GM23338 (cell line): Measurements from ENCODE around the gene DHDDS. TPM values are rescaled to one million over a fixed set of nuclear protein-coding genes. Genes with fewer than 3 reads are reported as not detected.
A peak's percentile ranks its signal among the peaks of the same experiment; 100 is the strongest.

Experiments used
- ATAC-seq: fragments of 200-7000 bp; cut with Tn5 transposase; 3 replicates; pipeline ENCODE4 v1.9.1; 2020
- DNase-seq: peaks from one replicate; pipeline ENCODE4 v3.0.0-alpha.2; 2015; ENCODE audit warnings: low spot score
- H2AFZ ChIP-seq: fragments of 200-600 bp; sonication (generic); 2 replicates; pipeline ENCODE4 v1.8.0; 2016; ENCODE audit warnings: antibody characterized with exemption, mild to moderate bottlenecking, moderate library complexity
- H3F3A ChIP-seq: fragments of 200-600 bp; sonication (generic); replicated peaks from 2 replicates; pipeline ENCODE4 v1.8.0; 2017; ENCODE audit warnings: antibody characterized with exemption, mixed run types, low read depth
- H3K27ac ChIP-seq: fragments of 200-600 bp; sonication (generic); 2 replicates; pipeline ENCODE4 v1.6.1; 2016; ENCODE audit warnings: low read depth
- H3K27me3 ChIP-seq: fragments of 200-600 bp; sonication (generic); 2 replicates; pipeline ENCODE4 v1.8.0; 2016; ENCODE audit warnings: mild to moderate bottlenecking, mixed run types, moderate library complexity; ENCODE audit not compliant: insufficient read depth
- H3K36me3 ChIP-seq: fragments of 200-600 bp; sonication (generic); 2 replicates; pipeline ENCODE4 v1.8.0; 2016; ENCODE audit warnings: mild to moderate bottlenecking; ENCODE audit not compliant: insufficient read depth
- H3K4me1 ChIP-seq: fragments of 200-600 bp; sonication (generic); 2 replicates; pipeline ENCODE4 v1.8.0; 2016; ENCODE audit warnings: mild to moderate bottlenecking, moderate library complexity; ENCODE audit not compliant: insufficient read depth
- H3K4me2 ChIP-seq: fragments of 200-600 bp; sonication (generic); 2 replicates; pipeline ENCODE4 v1.7.1; 2017; ENCODE audit warnings: mixed run types
- H3K4me3 ChIP-seq: fragments of 200-600 bp; sonication (generic); 2 replicates; pipeline ENCODE4 v1.6.1; 2016; ENCODE audit warnings: mixed run types
- H3K79me2 ChIP-seq: fragments of 200-600 bp; sonication (generic); replicated peaks from 2 replicates; pipeline ENCODE4 v1.8.0; 2017; ENCODE audit warnings: mild to moderate bottlenecking; ENCODE audit not compliant: insufficient read depth
- H3K9me2 ChIP-seq: fragments of 200-600 bp; sonication (generic); 2 replicates; pipeline ENCODE4 v1.8.0; 2017; ENCODE audit not compliant: insufficient read depth
- H4K20me1 ChIP-seq: fragments of 200-600 bp; sonication (generic); replicated peaks from 2 replicates; pipeline ENCODE4 v1.8.0; 2017; ENCODE audit warnings: mild to moderate bottlenecking; ENCODE audit not compliant: insufficient read depth
- H3K27ac Mint-ChIP-seq: 2 replicates; pipeline ENCODE4 v1.8.0; 2020; ENCODE audit warnings: inconsistent platforms, mild to moderate bottlenecking, moderate library complexity, mixed read lengths
- H3K27me3 Mint-ChIP-seq: 3 replicates; pipeline ENCODE4 v1.8.0; 2022; ENCODE audit warnings: low read depth, mild to moderate bottlenecking, moderate library complexity, mixed read lengths, inconsistent platforms; ENCODE audit not compliant: insufficient read depth, poor library complexity
- H3K36me3 Mint-ChIP-seq: 3 replicates; pipeline ENCODE4 v1.8.0; 2021; ENCODE audit warnings: low read depth, mild to moderate bottlenecking, inconsistent platforms, moderate library complexity, mixed read lengths
- H3K4me1 Mint-ChIP-seq: 3 replicates; pipeline ENCODE4 v1.8.0; 2020; ENCODE audit warnings: mild to moderate bottlenecking, inconsistent platforms, mixed read lengths
- H3K4me3 Mint-ChIP-seq: 3 replicates; pipeline ENCODE4 v1.8.0; 2021; ENCODE audit warnings: moderate library complexity, mild to moderate bottlenecking, inconsistent platforms, mixed read lengths
- H3K9me3 Mint-ChIP-seq: 3 replicates; pipeline ENCODE4 v1.8.0; 2020; ENCODE audit warnings: moderate library complexity, mild to moderate bottlenecking, inconsistent platforms, mixed read lengths
- POLR2AphosphoS5 ChIP-seq: IDR thresholded peaks from 2 replicates; pipeline ENCODE4 v1.6.1; 2016; ENCODE audit warnings: antibody characterized with exemption, low read depth
- REST ChIP-seq: IDR thresholded peaks from one replicate; pipeline ENCODE4 v1.6.1; 2018; ENCODE audit warnings: antibody characterized with exemption; ENCODE audit not compliant: unreplicated experiment
- ZNF331 ChIP-seq: fragments of 250-450 bp; sonication (Bioruptor Pico); IDR thresholded peaks from 2 replicates; pipeline ENCODE4 v1.5.0; 2020; ENCODE audit warnings: low read depth, mild to moderate bottlenecking, moderate library complexity
- ZNF462 ChIP-seq: fragments of 250-450 bp; sonication (Bioruptor Pico); IDR thresholded peaks from 2 replicates; pipeline ENCODE4 v1.5.0; 2020; ENCODE audit warnings: mild to moderate bottlenecking, moderate library complexity
- polyA plus RNA-seq: library from polyadenylated mRNA; unstranded; fragments of >200 nt; fragmentation: Nextera tagmentation; extraction: Ambion mirVana; gene quantifications from 2 replicates; pipeline ENCODE4 v1.2.1, GENCODE V29; 2016
- total RNA-seq: library from RNA; depleted of rRNA; stranded (reverse); fragments of >200 nt; shearing (Covaris generic); gene quantifications from 2 replicates; pipeline ENCODE4 v1.2.3, GENCODE V29; 2014

Gene DHDDS
- total and polyA plus RNA-seq, 2 experiments from 2014 or later: 32.6 to 49.5 TPM

GRCh38 chr1:26476958-26477357, 44.8 kb downstream of the DHDDS start (continued):
- TF ChIP-seq ZNF462 (CRISPR knock-in tag) (no peak), ZNF331 (CRISPR knock-in tag) (no peak), REST (no peak)

GRCh38 chr1:26477446-26478152, 45.5 kb downstream of the DHDDS start:
- Histone ChIP-seq H3K4me1 (peaks cover 10% of the 10 kb centered on the region), H3K36me3 (peaks cover 44% of the 10 kb centered on the region), H3K9me2 (no peaks in the 10 kb centered on the region), H3K4me2 (no peak overlapping the region), H3F3A (peaks cover 41% of the 10 kb centered on the region), H2AFZ (no peak overlapping the region), H3K79me2 (peaks cover 23% of the 10 kb centered on the region), H3K27ac (peak overlapping the region; percentile 61; the same call in 1 of the 2 replicates), H4K20me1 (peaks cover 27% of the 10 kb centered on the region), H3K27me3 (no peaks in the 10 kb centered on the region), H3K4me3 (no peak overlapping the region)
- Mint-ChIP-seq H3K36me3 (peaks cover 55% of the 10 kb centered on the region), H3K4me3 (no peak overlapping the region), H3K9me3 (peaks cover 3% of the 10 kb centered on the region; the same call in 1 of the 3 replicates), H3K4me1 (peaks cover 19% of the 10 kb centered on the region), H3K27ac (peak overlapping the region; percentile 73; the same call in 1 of the 2 replicates), H3K27me3 (peaks cover 11% of the 10 kb centered on the region)
- no peak for TF ChIP-seq ZNF331 (CRISPR knock-in tag)
- peak; percentile 20; the same call in 1 of the 2 replicates for TF ChIP-seq POLR2AphosphoS5
- DNase-seq: peak; percentile 26
- peak; percentile 6; the same call in 2 of the 3 replicates for ATAC-seq
